Measurements from ENCODE around the gene SEMA3C.

- TF ChIP-seq CTCF (IDR thresholded peaks at IDR 0.05 in 8 of 11, conservative IDR thresholded peaks at IDR 0.05 in 3 of 11) = no peak
- TF ChIP-seq POLR2AphosphoS5 (IDR thresholded peaks at IDR 0.05) = no peak
- no peak for TF ChIP-seq POLR2A (IDR thresholded peaks at IDR 0.05)
Measured at GRCh38 chr7:80907612-80908011, 11.2 kb downstream of the SEMA3C start.

Data from spleen (tissue), 7 donors.